Rectal smooth muscle tissue (tissue), 1 donor: ENCODE data around the gene KDM2B.
"Not testable (repeated sequence)": the region's sequence is repeated elsewhere in the genome, so short reads cannot be mapped to it uniquely, and the experiment has no call there.

Source experiments
- H3K27ac ChIP-seq: one replicate; pipeline ENCODE4 v1.7.0; 2013; ENCODE audit warnings: low read depth, low read length, inconsistent platforms
- H3K27me3 ChIP-seq: one replicate; pipeline ENCODE4 v1.7.0; 2013; ENCODE audit warnings: low read length; ENCODE audit not compliant: control insufficient read depth, insufficient read depth
- H3K36me3 ChIP-seq: one replicate; pipeline ENCODE4 v1.7.0; 2013; ENCODE audit warnings: low read length; ENCODE audit not compliant: control insufficient read depth, insufficient read depth
- H3K4me1 ChIP-seq: one replicate; pipeline ENCODE4 v1.7.0; 2013; ENCODE audit warnings: low read length; ENCODE audit not compliant: control insufficient read depth, insufficient read depth
- H3K4me3 ChIP-seq: one replicate; pipeline ENCODE4 v1.7.0; 2013; ENCODE audit warnings: low read length
- H3K9ac ChIP-seq: one replicate; pipeline ENCODE4 v1.7.0; 2013; ENCODE audit warnings: low read length

Gene KDM2B

DNA sequence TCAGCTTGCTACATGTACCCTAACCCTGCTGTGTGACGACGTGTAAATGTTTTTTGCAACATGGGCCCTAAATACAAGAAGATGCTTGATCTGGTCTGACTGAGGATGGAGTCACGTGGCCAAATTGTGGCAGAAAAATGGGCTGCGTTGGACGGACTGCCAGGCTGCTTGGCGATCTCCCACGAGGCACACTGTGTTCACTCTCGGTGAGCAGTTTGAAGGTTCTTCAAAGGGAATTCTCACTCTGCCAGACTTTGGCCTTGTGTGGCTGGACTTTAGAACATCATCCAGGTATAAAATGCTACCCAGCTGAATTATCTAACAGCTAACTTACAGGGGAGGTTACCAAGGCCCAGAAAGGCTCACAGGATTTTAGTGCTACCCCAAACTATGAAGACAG is 85.1 kb downstream of the KDM2B start:
- Histone ChIP-seq H3K36me3 (no peaks in the 10 kb centered on the region), H3K27ac (no peak overlapping the region), H3K27me3 (no peaks in the 10 kb centered on the region), H3K4me1 (no peaks in the 10 kb centered on the region), H3K4me3 (no peak overlapping the region), H3K9ac (no peak overlapping the region)

DNA sequence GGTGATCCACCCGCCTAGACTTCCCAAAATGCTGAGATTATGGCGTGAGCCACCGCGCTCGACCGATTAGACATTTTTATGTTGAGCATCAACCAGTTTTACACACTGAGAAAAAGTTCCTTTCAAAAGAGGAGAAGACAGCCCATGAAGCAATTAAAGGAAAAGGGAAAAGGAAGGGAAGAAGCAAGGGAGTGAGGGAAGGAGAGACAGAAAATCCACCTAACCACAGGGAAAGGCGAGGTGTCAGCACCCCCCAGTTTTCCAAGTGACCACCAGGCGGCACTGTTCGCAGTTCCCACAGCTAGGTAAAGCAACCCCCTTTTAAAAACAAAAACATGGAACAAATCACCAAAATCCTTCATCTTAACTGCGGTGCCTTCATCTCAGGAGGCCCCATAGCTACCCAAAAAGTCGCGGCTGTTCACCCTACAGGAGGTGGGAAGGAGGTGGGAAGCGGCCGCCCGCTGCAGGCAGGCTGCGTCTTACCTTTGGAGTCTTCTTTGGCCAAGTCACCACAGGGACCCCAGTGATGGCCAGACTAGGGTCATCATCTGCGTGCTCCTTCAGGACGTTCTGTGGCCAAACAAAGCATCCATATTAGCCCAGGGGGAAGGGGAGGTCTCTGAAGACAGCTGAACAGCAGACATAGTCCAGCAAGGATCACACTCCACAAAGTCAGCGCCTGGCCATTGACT is 86.6 kb downstream of the KDM2B start:
- H3K27ac ChIP-seq: no peak overlapping the region

DNA sequence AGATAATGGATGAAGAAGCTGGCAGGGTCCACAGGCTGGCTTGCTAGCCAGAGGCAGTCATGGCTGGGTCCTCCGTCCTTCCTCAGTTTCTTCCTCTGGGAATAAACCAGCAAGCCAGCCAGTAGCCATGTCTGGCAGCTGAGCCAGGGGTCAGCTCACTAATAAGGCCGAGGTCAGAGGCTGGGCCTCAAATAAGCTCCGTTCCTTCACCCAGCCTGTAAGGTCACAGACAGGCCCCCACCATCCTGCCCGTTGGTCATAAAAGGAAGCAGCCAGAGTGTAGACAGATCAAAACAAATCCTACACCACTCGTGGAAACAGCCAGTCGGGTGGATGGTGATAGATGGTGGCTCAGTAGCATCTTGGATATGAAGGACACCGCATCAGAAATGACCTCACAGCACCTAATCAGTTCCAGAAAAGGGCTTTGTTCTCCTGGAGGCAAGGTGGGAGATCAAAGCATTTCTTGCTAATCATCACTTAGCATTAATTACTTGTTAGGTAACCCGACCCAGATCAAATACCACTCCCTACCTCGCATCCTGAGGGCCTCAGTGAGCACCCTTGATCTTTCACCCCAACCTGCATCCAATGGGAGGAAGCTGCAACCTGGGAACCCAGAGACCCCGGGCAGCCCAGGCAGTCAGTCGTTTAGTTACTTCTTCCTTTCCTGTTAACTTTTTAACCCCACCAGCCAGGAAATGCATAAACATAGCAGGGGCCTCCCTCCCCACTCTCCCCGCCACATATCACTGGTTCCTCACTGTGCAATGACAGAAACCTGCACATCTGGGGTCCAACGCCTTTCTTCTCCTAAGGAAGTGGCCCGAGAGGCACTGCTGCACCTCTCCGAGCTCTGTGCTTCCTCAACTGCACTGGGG is 90.2 kb downstream of the KDM2B start:
- Histone ChIP-seq H3K27me3 (no peaks in the 10 kb centered on the region), H3K36me3 (no peaks in the 10 kb centered on the region), H3K4me1 (no peaks in the 10 kb centered on the region), H3K27ac (no peak overlapping the region), H3K9ac (no peak overlapping the region), H3K4me3 (no peak overlapping the region)

More for the DNA sequence above, 86.6 kb downstream of the KDM2B start:
- no peak overlapping the region for H3K4me3 ChIP-seq
- no peaks in the 10 kb centered on the region for H3K4me1 ChIP-seq
- no peak overlapping the region for H3K9ac ChIP-seq
- H3K27me3 ChIP-seq: no peaks in the 10 kb centered on the region
- H3K36me3 ChIP-seq: no peaks in the 10 kb centered on the region

DNA sequence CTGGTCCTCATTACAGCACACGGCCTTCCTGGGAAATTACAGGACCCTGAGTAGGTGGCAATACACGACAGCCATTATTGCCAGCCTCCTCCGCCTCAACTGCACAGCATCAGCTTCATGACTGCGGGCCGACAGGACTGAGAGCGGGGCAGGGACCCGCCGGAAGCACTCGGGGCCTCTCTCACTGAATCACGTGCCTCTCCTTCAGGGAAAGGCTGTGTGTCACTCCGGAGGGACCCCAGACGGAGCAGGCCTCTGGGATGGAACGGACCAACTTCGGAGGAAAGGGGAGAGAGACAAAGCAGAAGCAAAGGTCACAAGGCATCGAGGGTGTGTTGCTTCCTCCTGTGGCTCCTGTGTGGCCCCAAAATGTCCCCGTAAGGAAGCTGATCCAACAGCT is 90.9 kb downstream of the KDM2B start:
- no peaks in the 10 kb centered on the region for H3K4me1 ChIP-seq
- no peaks in the 10 kb centered on the region for H3K36me3 ChIP-seq
- H3K4me3 ChIP-seq: no peak overlapping the region
- no peak overlapping the region for H3K27ac ChIP-seq
- no peak overlapping the region for H3K9ac ChIP-seq
- no peaks in the 10 kb centered on the region for H3K27me3 ChIP-seq

DNA sequence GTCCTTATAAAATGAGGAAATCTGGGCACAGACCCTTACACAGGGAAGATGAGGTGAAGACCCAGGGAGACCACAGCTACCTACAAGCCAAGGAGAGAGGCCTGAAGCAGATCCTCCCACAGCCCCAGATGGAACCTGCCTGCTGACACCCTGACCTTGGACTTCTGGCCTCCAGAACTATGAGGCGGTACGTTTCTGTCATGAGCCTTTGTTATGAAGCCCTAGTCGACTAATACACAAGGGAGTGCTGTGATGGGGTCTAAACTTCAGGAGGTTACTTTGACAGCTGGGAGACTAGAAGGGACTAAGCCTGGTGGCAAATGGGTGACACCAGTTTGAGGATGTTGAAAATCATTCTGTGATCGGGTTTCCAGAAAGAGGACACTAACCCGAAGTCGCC is 95.9 kb downstream of the KDM2B start:
- no peak overlapping the region for H3K4me3 ChIP-seq
- H3K27me3 ChIP-seq: no peaks in the 10 kb centered on the region
- H3K36me3 ChIP-seq: no peaks in the 10 kb centered on the region
- no peak overlapping the region for H3K9ac ChIP-seq
- H3K27ac ChIP-seq: no peak overlapping the region
- no peaks in the 10 kb centered on the region for H3K4me1 ChIP-seq

DNA sequence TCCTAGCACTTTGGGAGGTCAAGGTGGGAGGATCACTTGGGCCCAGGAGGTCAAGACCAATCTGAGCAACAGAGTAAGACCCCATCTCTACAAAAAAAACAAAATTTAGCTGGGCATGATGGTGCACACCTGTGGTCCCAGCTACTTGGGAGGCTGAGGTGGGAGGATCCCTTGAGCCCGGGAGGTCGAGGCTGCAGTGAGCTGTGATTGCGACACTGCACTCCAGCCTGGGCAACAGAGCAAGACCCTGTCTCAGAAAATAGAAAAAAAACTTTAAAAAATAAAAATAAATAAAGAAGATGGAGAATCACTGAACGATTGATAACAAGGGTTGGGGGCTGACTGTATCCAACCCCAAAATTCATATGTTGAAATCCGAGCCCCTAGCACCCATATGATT is 96.3 kb downstream of the KDM2B start:
- H3K4me1 ChIP-seq, H3K27ac ChIP-seq, H3K36me3 ChIP-seq, H3K9ac ChIP-seq, H3K4me3 ChIP-seq, H3K27me3 ChIP-seq: not testable (repeated sequence)

DNA sequence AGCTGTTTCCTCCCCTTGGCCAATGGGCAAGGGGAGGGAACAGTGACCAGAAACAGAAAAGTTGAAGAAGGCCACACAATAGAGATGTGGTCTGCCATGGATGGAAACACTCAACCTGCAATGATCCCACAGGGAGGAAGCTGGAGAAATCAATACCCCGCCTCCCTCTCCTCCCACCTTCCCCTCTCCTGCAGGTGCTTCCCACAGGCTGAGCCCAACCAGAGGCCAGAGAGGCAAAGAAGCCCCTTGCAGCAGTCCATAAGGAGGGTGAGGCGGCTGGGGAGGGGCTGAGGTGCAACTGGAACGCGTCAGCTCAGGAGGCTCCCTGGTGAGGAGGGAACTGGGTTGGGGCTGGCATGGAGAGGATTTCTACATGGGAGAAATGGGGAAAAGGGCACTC is 96.9 kb downstream of the KDM2B start:
- H3K27me3 ChIP-seq: no peaks in the 10 kb centered on the region
- no peak overlapping the region for H3K27ac ChIP-seq
- H3K36me3 ChIP-seq: no peaks in the 10 kb centered on the region
- no peak overlapping the region for H3K4me3 ChIP-seq
- H3K4me1 ChIP-seq: no peaks in the 10 kb centered on the region
- no peak overlapping the region for H3K9ac ChIP-seq

DNA sequence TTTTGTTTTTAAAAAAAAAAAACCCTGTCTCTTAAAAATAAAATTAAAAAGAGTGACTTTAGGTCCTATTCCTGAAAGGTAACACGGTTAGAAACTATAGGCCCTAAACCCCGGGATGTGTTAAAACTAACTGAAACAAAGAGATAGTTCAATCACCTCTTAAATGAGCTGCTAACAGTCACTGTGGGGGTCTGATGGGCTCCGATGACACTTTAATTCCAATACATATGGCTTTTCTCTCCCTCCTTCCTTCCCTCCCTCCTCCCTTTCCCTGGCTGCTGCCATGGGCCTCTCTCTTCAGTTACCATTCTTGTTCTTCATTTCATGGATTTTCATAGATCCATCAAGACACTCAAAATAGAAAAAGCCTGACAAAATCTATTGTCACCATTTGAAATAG is 104.3 kb downstream of the KDM2B start:
- no peaks in the 10 kb centered on the region for H3K27me3 ChIP-seq
- H3K4me3 ChIP-seq: no peak overlapping the region
- no peak overlapping the region for H3K27ac ChIP-seq
- no peaks in the 10 kb centered on the region for H3K4me1 ChIP-seq
- H3K36me3 ChIP-seq: no peaks in the 10 kb centered on the region
- no peak overlapping the region for H3K9ac ChIP-seq

DNA sequence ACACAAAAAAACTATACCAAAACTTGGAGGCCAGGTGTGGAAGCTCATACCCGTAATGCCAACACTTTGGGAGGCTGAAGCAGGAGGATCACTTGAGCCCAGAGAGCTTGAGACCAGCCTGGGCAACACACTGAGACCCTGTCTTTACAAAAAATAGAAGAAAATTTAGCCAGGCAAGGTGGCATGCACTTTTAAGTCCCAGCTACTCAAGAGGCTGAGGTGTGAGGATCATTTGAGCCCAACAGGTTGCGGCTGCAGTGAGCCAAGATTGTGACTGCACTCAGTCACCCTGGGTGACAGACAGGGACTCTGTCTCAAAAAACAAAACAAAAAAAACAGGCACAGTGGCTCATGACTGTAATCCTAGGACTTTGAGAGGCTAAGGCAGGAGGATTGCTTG is 105.5 kb downstream of the KDM2B start:
- Histone ChIP-seq H3K36me3 (no peaks in the 10 kb centered on the region), H3K27ac (no peak overlapping the region), H3K4me3 (no peak overlapping the region), H3K4me1 (no peaks in the 10 kb centered on the region), H3K27me3 (no peaks in the 10 kb centered on the region), H3K9ac (no peak overlapping the region)

DNA sequence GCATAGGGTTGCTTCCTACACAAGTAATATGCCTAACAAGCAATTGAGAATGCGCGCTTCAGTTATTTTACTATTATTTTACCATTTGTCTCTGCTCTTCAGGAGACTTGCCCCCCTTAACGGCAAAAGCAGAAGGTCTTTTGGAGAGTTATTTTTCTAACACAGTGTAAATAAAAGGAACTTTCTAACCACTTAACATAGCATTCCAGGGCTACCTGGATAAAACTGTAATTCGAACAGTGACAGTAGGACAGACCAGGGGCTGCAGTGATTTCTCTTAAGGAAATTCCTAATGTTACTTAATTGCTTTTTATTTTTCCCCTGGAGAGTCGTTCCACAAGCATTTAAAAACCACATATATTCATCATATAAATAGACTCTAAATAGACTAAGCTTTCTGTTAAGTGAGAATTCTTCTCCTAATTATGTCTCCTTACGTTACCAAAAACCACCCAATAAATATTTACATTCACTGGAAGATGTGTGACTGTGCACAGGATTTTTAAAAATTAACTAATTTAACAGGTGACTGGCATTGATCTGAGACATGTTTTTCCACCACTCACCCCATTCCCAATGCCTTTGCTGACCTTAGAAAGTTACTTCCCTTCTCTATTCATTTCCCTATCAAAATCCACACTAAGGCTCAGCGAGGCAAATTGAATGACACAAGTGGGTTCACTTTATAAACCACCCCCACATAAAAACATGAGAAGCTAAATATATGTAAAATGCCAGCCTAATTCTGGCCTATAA is 108.5 kb downstream of the KDM2B start:
- Histone ChIP-seq H3K27me3 (no peaks in the 10 kb centered on the region), H3K4me3 (no peak overlapping the region), H3K27ac (no peak overlapping the region), H3K4me1 (no peaks in the 10 kb centered on the region), H3K36me3 (no peaks in the 10 kb centered on the region), H3K9ac (no peak overlapping the region)

DNA sequence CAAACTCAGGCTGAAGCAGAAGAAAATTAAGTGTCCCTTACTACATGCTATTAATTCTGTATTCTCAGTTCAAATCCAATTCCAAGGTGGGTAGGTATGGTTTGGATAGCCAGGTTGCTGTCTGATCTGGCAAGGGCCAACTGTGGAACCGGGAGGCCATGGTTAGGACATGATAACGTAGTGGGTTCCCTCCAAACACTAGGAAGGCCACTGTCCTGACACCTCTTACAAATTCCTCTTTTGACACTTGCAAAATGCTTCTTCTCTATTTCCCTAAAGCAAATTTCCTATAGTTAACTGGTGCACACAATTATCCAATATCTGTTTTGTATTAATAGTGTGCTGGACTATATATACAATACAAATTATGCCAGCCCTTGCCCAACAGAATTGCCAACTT is 110.1 kb downstream of the KDM2B start:
- H3K27me3 ChIP-seq: no peaks in the 10 kb centered on the region
- H3K27ac ChIP-seq: no peak overlapping the region
- H3K9ac ChIP-seq: no peak overlapping the region
- H3K4me1 ChIP-seq: peaks cover 2% of the 10 kb centered on the region
- H3K36me3 ChIP-seq: no peaks in the 10 kb centered on the region
- no peak overlapping the region for H3K4me3 ChIP-seq

DNA sequence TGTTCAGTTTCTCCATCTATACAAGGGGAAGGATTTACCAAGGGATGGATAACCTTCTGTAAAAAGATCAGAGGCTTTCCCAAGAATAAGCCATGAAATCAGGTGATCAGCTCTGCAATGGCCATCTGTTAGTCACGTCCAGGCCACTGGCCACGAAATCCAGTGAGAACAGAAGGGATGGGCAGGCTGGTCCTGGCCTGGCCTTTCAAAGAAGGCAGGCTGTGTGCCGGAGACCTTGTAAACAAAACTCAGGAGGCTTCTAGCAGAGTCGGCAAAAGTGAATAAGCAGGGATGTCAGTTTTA is 112.4 kb downstream of the KDM2B start:
- Histone ChIP-seq H3K27ac (no peak overlapping the region), H3K4me3 (no peak overlapping the region), H3K36me3 (no peaks in the 10 kb centered on the region), H3K9ac (no peak overlapping the region), H3K4me1 (peaks cover 2% of the 10 kb centered on the region), H3K27me3 (no peaks in the 10 kb centered on the region)
